H1 (cell line): ENCODE measurements around the gene SMG1. TPM values are rescaled to one million over a fixed set of nuclear protein-coding genes. Genes with fewer than 3 reads are reported as not detected.

Source experiments
- CTBP2 ChIP-seq: IDR thresholded peaks from 2 replicates; pipeline ENCODE4 v1.7.0; 2011; ENCODE audit warnings: borderline replicate concordance, mild to moderate bottlenecking, moderate library complexity, mixed read lengths, low read length; ENCODE audit not compliant: insufficient read depth, insufficient read length
- PHF8 ChIP-seq: fragments of 200-600 bp; sonication (generic); conservative IDR thresholded peaks from 2 replicates; pipeline ENCODE4 v1.7.1; 2012; ENCODE audit warnings: low read depth, mild to moderate bottlenecking, inconsistent platforms, low read length, moderate library complexity
- polyA plus RNA-seq, 7 experiments: library from polyadenylated mRNA; depleted of rRNA in 3 of 7; stranded (reverse) in 5 of 7; unstranded in 2 of 7; fragments of >200 nt in 5 of 7; fragments of 200-250 nt in 2 of 7; gene quantifications; 1 replicate in 5 of 7; 2 replicates in 1 of 7; 4 replicates in 1 of 7; pipeline versions ENCODE4 v1.2.1 to v1.2.3, GENCODE V29; 2011 to 2013; ENCODE audit warnings: missing spikeins in 2 of 7, mixed read lengths in 2 of 7
- total RNA-seq: library from RNA; stranded (reverse); fragmentation: NEBNext Ultra II Directional; extraction: Animal tissue kit (Norgen Biotek cat#: 25700); gene quantifications from 2 replicates; pipeline ENCODE4 v1.2.1, GENCODE V29; 2021

SMG1 gene
- total and polyA plus RNA-seq, 2 of the 8 experiments (the other 6 are each of a cell fraction or from before 2014, with no cell fraction given) = 14.9 to 90.6 TPM

- TF ChIP-seq PHF8 (no peak), CTBP2 (no peak)
Measured at GRCh38 chr16:18945233-18945632, 19.0 kb upstream of the SMG1 start (continued).
